Measurements from ENCODE around the gene KRTAP10-9. TPM values are rescaled to one million over a fixed set of nuclear protein-coding genes. Genes with fewer than 3 reads are reported as not detected.

The KRTAP10-9 gene
- total RNA-seq, 4 donors from 2014 or later, result not detected

GRCh38 chr21:44636209-44637017 is 9.5 kb downstream of the KRTAP10-9 start:
- TF ChIP-seq CTCF (IDR thresholded peaks at IDR 0.05; ENCODE audit: low read depth), result no peak

GRCh38 chr21:44637018-44637850 is 10.3 kb downstream of the KRTAP10-9 start, which contains the start of gene KRTAP10-10:
Gene KRTAP10-10, plus strand, starts transcription at chr21:44637356. Its CDS starts 62 bp downstream, at chr21:44637418.
- TF ChIP-seq CTCF (IDR thresholded peaks at IDR 0.05; ENCODE audit: low read depth), result no peak

GRCh38 chr21:44639331-44639655 is 12.4 kb downstream of the KRTAP10-9 start:
- no peak for TF ChIP-seq CTCF (IDR thresholded peaks at IDR 0.05; ENCODE audit: low read depth)

- no peak for TF ChIP-seq CTCF (IDR thresholded peaks at IDR 0.05; ENCODE audit: low read depth)
Measured at GRCh38 chr21:44640761-44641160, 13.9 kb downstream of the KRTAP10-9 start.

- no peak for TF ChIP-seq CTCF (IDR thresholded peaks at IDR 0.05; ENCODE audit: low read depth)
Measured at GRCh38 chr21:44643741-44644310, 16.9 kb downstream of the KRTAP10-9 start.

- TF ChIP-seq CTCF (IDR thresholded peaks at IDR 0.05; ENCODE audit: low read depth), result no peak
Measured at GRCh38 chr21:44644878-44645277, 18.0 kb downstream of the KRTAP10-9 start.

Measured in subcutaneous adipose tissue (tissue), 4 donors.